Adrenal gland (tissue), 12 donors: ENCODE data around the gene FRMD1. TPM values are rescaled to one million over a fixed set of nuclear protein-coding genes. Genes with fewer than 3 reads are reported as not detected.

Source experiments
- DNase-seq, 7 donors: peaks; one replicate each; pipeline ENCODE4 v3.0.0-alpha.2; 2019 to 2020
- H3K27ac ChIP-seq, 5 donors: fragments of 200-600 bp; sonication (generic) in 4 of 5; 1 replicate in 3 of 5; 2 replicates in 2 of 5; pipeline versions ENCODE4 v1.5.1 to v1.8.0; 2016 to 2020; ENCODE audit warnings: mild to moderate bottlenecking in 1 of 5
- H3K27me3 ChIP-seq: fragments of 200-600 bp; 2 replicates; pipeline ENCODE4 v1.8.0; 2021
- H3K36me3 ChIP-seq, 2 donors: fragments of 200-600 bp; replicated peaks in 1 of 2; 1 replicate in 1 of 2; 2 replicates in 1 of 2; pipeline versions ENCODE4 v1.5.1 to v1.8.0; 2018 to 2022
- H3K4me1 ChIP-seq, 2 donors: fragments of 200-600 bp; replicated peaks in 1 of 2; 1 replicate in 1 of 2; 2 replicates in 1 of 2; pipeline versions ENCODE4 v1.5.1 to v1.8.0; 2018 to 2021
- H3K4me3 ChIP-seq, 4 donors: fragments of 200-600 bp; sonication (generic) in 3 of 4; one replicate each; pipeline ENCODE4 v1.5.1; 2016 to 2018
- H3K9me3 ChIP-seq, 3 donors: fragments of 200-600 bp; sonication (generic) in 1 of 3; replicated peaks in 1 of 3; 1 replicate in 2 of 3; 2 replicates in 1 of 3; pipeline versions ENCODE4 v1.5.1 to v1.8.0; 2016 to 2021
- POLR2A ChIP-seq, 2 donors: fragments of 450-650 bp; IDR thresholded peaks; one replicate each; pipeline ENCODE4 v1.6.1; 2017; ENCODE audit warnings: antibody characterized with exemption in 2 of 2, mild to moderate bottlenecking in 2 of 2, moderate library complexity in 1 of 2
- WGBS, 4 donors: extraction: QIAGEN DNeasy Blood & Tissue Kit in 2 of 4; methylation state at CpG; one replicate each; pipeline versions ENCODE4 v1.1.5 to v1.1.7; 2013 to 2017; 5-methylcytosine and 5-hydroxymethylcytosine counted together
- intact Hi-C, 2 donors: fragments of 100-400 bp; cut with DNase I; formaldehyde crosslinking; loops; one replicate each; pipeline versions ENCODE4 v1.14.1 to v1.15.0; 2022 to 2023
- polyA plus RNA-seq, 3 donors: library from polyadenylated mRNA; stranded (reverse); fragments of 200-250 nt in 2 of 3; fragments of 350-450 nt in 1 of 3; fragmentation: Illumina TruSeq in 1 of 3; extraction: RNeasy Lipid Tissue Mini Kit (QIAGEN cat#74804) in 1 of 3; gene quantifications; one replicate each; pipeline ENCODE4 v1.2.3, GENCODE V29; 2013 to 2014
- total RNA-seq, 9 donors: library from RNA; depleted of rRNA in 4 of 9; stranded (reverse); fragments of >200 nt in 4 of 9; fragments of 120-200 nt in 1 of 9; fragmentation: NEBNext Ultra II Directional in 1 of 9; extraction: Animal tissue kit (Norgen Biotek cat#: 25700) in 1 of 9; gene quantifications; one replicate each; pipeline versions ENCODE4 v1.1.0 to v1.2.4, GENCODE V29; 2013 to 2023
- TF ChIP-seq, protein P1 (sequence below), 6 experiments: fragments of 450-650 bp in 4 of 6; fragments of 200-600 bp in 2 of 6; sonication (generic) in 1 of 6; IDR thresholded peaks; 1 replicate in 5 of 6; 2 replicates in 1 of 6; pipeline versions ENCODE4 v1.5.1 to v1.8.0; 2016 to 2021; ENCODE audit warnings: antibody characterized with exemption in 6 of 6, mild to moderate bottlenecking in 2 of 6, moderate library complexity in 1 of 6
- donor health status: healthy with polysubstance abuse.
- donor health status: Bipolar disorder and iron deficiency.
- donor health status: DM: yes; HTN: yes; CAD: no.
- donor health status: DM: no; HTN: no; CAD: no.
- donor health status: DM: no; HTN: no; CAD: no.
- donor health status: DM: yes; HTN: yes; CAD: no.

The FRMD1 gene
- total and polyA plus RNA-seq, 12 donors, result under 0.01 to 0.32 (median 0.14) TPM; not detected in 7

DNA sequence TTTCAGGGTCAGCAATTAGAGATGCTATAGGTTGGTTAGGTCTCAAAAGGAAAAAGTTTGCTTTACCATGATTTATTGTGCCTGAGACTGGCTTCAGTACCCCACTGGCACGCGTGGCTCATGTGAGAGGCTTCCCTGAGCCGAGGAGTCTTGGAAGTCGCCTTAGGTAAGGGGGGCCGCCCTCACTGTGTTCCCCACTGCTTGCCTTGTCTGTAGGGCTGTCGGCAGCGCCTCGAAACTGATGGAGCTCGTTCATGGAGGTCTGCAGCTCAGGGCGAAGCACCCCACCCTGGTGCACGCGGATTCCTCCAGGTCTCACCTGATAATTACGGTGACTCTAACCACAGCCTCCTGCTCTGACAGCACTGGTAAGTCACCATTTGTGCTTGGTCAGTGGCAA is 39.2 kb downstream of the FRMD1 start:
- intact Hi-C loops, result no loop called here
- no peak for DNase-seq
- H3K9me3 ChIP-seq, result peaks cover 0 to 16% (median 0%) of the 10 kb centered on the region in 3 donors
- H3K4me3 ChIP-seq, result no peak overlapping the region
- no peak overlapping the region for H3K27ac ChIP-seq
- H3K4me1 ChIP-seq, result peaks cover 0 to 7% of the 10 kb centered on the region in 2 donors
- H3K36me3 ChIP-seq, result no peaks in the 10 kb centered on the region
- TF ChIP-seq, protein P1, sequence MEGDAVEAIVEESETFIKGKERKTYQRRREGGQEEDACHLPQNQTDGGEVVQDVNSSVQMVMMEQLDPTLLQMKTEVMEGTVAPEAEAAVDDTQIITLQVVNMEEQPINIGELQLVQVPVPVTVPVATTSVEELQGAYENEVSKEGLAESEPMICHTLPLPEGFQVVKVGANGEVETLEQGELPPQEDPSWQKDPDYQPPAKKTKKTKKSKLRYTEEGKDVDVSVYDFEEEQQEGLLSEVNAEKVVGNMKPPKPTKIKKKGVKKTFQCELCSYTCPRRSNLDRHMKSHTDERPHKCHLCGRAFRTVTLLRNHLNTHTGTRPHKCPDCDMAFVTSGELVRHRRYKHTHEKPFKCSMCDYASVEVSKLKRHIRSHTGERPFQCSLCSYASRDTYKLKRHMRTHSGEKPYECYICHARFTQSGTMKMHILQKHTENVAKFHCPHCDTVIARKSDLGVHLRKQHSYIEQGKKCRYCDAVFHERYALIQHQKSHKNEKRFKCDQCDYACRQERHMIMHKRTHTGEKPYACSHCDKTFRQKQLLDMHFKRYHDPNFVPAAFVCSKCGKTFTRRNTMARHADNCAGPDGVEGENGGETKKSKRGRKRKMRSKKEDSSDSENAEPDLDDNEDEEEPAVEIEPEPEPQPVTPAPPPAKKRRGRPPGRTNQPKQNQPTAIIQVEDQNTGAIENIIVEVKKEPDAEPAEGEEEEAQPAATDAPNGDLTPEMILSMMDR (IDR thresholded peaks at IDR 0.05), result no peak
- no peak for TF ChIP-seq POLR2A (IDR thresholded peaks at IDR 0.05)
- WGBS, 4 donors, result 80 to 87% (median 85%) methylated on average over 9 to 13 of the region's 13 CpGs
- no peaks in the 10 kb centered on the region for H3K27me3 ChIP-seq

- Histone ChIP-seq H3K4me3 (no peak overlapping the region), H3K27me3 (no peaks in the 10 kb centered on the region), H3K36me3 (no peaks in the 10 kb centered on the region), H3K27ac (no peak overlapping the region), H3K4me1 (peaks cover 0 to 7% of the 10 kb centered on the region in 2 donors), H3K9me3 (peaks cover 0 to 16% (median 0%) of the 10 kb centered on the region in 3 donors)
- TF ChIP-seq POLR2A (IDR thresholded peaks at IDR 0.05), result no peak
- TF ChIP-seq, protein P1 (IDR thresholded peaks at IDR 0.05), result no peak
- intact Hi-C loops, result no loop called here
- DNase-seq, result no peak
- WGBS, 4 donors, result 89 to 93% (median 90%) methylated on average over 4 of the region's 4 CpGs
Observed at GRCh38 chr6:168039301-168039700, 39.7 kb downstream of the FRMD1 start.

- TF ChIP-seq, protein P1 (IDR thresholded peaks at IDR 0.05), result no peak
- TF ChIP-seq POLR2A (IDR thresholded peaks at IDR 0.05), result no peak
- Histone ChIP-seq H3K36me3 (no peaks in the 10 kb centered on the region), H3K9me3 (peaks cover 0 to 16% (median 0%) of the 10 kb centered on the region in 3 donors), H3K27me3 (no peaks in the 10 kb centered on the region), H3K4me1 (peaks cover 0 to 7% of the 10 kb centered on the region in 2 donors), H3K4me3 (no peak overlapping the region), H3K27ac (no peak overlapping the region)
- WGBS, 4 donors, result 86 to 96% (median 90%) methylated on average over 8 to 13 of the region's 13 CpGs
- intact Hi-C loops, result no loop called here
- no peak for DNase-seq
Observed at GRCh38 chr6:168038576-168039140, 40.4 kb downstream of the FRMD1 start.

GRCh38 chr6:168037856-168038255 is 41.2 kb downstream of the FRMD1 start:
- Histone ChIP-seq H3K9me3 (peaks cover 0 to 16% (median 0%) of the 10 kb centered on the region in 3 donors), H3K27me3 (no peaks in the 10 kb centered on the region), H3K27ac (no peak overlapping the region), H3K36me3 (no peaks in the 10 kb centered on the region), H3K4me1 (peaks cover 0 to 7% of the 10 kb centered on the region in 2 donors), H3K4me3 (no peak overlapping the region)
- WGBS, 4 donors, result 79 to 90% (median 85%) methylated on average over 5 of the region's 5 CpGs
- DNase-seq, result no peak
- no peak for TF ChIP-seq POLR2A (IDR thresholded peaks at IDR 0.05)
- TF ChIP-seq, protein P1 (IDR thresholded peaks at IDR 0.05), result no peak
- intact Hi-C loops, result no loop called here
